Measurements from ENCODE around the gene COPB1.

- TF ChIP-seq CTCF (IDR thresholded peaks at IDR 0.05), result no peak
- no peak for TF ChIP-seq POLR2A (IDR thresholded peaks at IDR 0.05)
Measured at GRCh38 chr11:14522801-14523200, 23.2 kb upstream of the COPB1 start.
